GM19463 (cell line): ENCODE data around the gene TSPAN32.

Experiments
- ATAC-seq: cut with Tn5 transposase; IDR thresholded peaks from one replicate; pipeline ENCODE4 v1.9.1; 2021; ENCODE audit warnings: mild to moderate bottlenecking, moderate library complexity; ENCODE audit not compliant: unreplicated experiment

The TSPAN32 gene

DNA sequence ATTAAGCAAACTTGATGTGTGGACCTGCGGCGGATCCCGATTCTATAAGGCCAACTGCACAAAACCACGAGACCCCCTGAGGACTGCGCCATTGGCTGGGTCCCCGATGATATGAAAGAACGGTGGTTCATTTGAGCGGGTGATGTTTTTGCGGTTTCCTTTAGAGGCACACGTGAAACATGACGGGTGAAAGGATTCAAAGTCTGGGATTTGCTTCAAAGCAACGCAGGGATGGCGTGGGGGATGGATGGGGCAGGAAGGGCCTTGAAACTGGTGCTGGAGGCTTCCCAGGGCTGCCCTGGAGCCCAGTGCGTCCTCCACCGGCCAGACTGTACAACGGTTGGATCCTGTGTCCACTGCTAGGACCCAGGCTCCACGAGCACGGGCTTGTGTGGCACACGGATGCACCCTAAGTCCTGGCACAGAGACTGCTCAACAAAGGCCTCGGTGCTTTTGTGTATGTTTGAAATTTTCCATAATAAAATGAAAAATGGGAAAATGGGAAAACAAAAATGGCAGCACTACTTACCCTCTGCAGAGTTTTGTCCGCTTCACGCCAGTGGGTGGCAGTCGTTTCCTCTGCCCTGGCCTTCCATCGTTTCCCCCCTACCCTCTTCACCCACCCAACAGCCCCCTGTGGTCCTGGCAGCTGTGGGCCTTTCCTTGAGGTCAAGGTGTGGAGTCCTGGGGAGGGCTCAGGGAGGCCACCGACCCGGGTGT is 35.1 kb upstream of the TSPAN32 start:
- ATAC-seq, result no peak

DNA sequence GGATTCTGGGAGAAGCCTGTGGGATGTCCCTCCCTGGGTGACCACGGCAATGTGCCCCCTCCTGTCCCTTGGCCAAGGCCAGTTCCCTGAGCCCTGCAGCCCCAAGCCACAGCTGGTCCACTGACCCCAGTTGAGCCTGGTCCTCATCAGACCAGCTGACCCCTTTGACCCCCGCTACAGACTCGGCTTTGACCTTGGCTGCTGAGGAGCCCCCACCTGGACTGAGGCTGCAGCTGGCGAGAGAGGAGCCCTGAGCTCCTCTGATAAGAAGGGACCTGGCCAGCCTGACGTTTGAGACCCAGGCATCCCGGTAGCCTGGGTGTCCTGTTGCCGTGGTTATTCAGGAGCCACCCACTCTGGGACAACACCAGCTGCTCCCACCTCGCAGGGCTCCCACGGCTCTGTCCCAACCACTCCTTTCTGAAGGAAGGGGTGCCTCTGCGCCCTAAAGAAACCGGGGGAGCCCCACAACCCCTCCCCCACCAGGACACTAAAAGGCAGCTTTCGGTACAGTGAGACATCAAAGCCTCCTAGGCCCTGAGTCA is 34.4 kb upstream of the TSPAN32 start:
- ATAC-seq, result no peak

DNA sequence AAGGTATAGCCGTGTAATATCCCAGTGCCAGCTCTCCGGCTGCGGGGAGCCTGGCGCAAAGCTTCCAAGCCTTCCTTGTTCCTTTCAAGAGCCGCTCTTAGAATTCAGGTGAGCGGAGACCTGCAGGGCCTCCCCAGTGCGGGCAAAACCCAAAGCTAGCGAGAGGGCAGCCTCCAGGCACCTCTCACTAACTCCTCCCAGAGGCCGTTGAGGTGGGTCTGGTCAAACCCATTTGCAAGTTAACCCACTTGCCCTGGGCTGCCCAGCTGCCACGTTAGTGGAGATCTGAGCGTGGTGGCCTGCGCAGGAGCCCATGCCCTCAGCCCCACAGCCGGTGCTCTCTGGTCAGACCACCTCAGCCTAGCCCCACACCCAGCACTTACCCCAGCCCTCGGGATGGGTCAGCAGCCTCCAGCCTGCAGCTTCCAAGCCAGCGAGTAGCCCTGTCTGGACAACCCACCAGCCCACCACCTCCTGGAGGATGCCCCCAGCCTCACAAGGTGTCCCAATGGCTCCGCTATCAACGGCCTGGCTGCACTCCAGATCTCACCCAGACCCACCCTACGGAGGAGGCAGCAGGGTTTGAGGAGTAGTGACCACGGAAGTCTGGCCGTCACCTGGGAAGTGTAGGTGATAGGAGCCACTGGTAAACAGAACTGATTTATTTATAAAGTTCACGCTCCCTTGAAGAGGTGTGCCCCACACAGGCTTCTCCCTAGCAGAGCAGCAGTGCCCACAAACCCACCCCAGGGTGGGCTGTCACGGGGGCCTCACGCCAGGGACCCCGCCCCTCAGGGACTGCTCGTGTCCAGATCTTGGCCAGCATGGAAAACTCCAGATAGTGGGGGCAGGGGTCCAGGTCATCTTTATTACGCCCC is 33.7 kb upstream of the TSPAN32 start:
- ATAC-seq, result no peak

DNA sequence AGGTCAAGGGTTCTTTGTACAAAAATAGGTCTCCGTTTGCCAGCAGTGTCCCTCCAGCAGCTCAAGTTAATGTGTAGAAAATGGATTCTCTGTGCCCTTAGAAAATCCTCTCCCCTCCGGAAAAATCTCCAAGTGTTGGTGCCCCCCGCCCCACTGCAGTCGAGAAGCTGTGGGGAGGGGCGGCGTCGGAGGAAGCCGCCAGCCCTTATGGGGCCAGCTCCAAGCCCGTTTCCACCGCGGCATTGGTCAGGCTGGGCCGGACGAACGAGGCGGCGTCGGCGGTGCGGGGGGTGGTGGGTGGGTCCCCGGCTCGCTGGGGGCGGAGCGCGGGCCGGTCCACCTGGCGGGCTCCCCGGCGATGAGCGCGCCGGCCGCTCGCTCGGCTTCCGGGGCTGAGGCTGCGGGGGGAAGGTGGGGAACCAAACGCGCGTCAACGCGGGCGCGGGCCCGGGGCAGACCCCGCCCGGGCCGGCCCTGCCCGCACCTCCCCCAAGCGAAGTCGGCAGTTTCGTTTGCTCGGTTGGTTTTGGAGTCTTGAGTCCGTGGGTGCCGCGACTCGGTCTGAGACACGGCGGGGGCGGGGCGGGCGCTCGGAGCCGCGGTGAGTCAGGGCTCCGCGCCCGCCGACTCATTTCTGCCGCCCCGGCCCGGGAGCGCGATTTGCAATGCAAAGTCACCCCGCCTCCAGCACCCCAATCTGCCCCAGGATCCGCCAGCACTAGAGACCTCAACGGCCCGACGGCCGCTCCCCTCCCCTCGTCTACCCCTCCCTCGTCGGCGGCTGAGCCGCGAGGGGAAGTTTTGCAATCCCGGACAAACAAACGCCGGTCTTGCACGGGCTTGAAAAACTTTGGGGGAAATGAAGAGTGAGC is 32.8 kb upstream of the TSPAN32 start:
- ATAC-seq, result no peak

DNA sequence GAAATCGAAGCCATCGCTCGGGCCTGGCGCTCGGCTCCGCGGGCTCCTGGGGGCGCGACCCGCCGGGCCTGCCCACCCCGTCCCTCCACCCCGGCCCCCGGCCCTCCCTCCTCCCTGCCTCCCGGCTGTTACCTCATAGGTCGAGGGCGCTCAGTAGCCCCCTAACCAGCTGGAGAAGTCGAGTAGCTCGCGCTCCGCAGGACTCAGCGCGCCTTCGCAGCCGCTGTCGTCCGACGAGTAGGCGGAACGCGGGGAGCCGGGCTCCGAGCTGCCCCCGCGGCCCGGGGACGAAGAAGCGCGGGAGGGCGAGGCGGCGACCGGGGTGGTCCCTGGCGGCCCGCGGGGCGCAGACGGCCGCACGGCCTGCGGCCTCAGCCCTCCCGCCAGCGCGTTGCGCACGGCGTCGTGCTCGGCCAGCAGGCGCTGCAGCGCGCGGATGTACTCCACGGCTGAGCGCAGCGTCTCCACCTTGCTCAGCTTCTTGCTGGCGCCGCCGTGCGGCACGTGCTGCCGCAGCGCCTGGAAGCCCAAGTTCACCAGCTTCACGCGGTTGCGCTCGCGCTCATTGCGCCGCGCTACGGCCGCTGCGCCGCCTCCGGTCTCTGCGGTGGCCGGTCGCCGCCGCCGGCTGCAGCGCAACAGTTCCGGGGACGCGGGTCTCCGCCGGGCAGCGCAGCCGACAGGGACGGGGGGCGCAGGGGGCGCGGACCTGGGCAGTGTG is 32.1 kb upstream of the TSPAN32 start:
- ATAC-seq, result no peak

DNA sequence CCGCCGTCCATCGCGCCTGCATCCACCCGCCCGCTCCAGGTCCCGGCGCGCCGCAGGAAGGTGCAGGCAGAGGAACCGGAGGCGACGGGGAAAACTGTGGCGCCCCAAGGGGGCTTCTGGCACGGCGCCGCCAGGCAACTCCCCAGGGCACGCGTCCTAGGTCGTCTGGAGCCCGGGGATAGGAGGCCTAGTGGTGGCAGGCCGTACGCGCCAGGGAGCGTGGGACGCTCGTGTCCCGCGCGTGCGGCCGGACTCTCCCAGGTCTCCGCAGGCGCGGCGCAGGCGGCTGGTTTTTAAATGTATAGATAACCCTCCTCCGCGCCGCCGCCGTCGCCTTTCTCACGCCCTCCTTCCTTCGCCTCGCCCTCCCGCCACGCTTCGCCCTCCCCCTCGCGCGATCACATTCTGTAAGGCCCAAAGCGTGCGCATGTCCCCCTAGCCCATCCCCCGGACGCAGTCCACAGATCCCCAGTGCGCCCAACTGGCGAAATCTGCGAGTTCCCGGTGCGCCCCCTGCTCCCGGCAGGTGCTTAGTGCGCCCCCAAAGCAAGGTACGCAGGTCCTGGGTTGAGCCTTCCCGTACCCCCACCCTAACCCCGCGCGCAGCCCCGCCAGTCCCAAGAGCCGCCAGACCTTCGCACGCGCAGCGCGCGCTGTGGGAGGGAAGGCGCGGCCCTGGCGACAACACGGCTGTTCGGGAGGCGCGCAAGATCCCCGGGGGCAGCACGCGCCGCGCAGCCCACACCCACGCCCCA is 31.3 kb upstream of the TSPAN32 start, which contains the start of gene ASCL2:
ASCL2 (minus strand) TSS at position 267 of the 755 bp plus-strand sequence; CDS start at position 11, 256 bp downstream.
- ATAC-seq, result no peak

DNA sequence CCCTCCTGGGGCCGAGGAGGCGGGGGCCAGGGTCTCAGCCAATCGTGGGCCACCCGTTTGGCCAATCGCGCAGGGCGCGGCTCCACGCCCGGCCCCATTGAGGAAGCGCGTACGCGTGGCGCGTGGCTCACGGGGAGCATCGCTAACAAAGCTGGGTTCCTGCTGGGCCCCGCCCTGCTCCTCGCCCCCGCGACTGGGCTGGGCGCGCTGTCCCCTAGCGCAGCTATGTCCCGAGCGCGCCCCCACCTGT is 30.8 kb upstream of the TSPAN32 start:
- ATAC-seq, result no peak

DNA sequence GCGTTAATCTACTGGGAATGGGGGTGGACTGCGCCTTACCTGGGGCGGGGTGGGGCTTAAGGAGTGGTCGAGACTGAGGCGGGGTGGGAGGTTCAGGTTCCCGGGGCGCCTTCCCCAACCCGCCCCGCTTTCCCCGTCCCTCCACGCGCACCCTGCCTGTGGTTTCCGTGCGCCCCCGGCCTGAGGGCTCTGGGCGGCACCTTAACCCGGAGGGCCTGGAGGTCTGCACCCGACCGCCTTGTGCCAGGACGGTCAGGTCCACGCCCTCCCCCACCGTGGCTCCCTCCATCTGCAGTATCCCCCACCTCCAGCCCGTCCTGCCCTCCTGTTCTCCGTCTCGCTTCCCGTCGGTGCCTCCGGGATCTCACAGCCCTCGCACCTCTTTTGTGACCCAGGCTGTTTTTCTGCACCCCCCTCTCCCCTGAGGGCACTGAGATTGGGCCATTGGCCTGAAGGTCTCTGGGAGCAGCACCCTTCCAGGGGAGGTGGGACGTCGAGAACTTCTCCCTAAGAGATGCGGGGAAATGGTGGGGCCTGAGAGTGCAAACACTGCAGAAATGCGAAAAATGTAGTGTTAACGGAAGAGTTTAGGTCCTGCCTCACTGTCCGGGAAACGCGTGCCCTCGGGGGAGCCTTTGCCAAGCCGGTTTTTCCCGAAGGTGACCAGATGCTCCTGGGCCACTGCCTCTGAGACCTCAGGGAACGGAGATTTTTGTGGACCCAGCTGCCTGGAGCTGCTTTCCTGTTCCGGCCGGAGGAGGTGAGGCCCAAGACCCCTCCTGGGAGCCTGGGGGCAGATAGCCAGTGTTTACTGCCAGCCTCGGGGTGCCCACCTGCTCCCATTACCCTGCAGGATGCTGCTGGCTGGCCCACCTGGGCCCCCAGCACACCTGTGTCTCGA is 30.2 kb upstream of the TSPAN32 start:
- no peak for ATAC-seq

DNA sequence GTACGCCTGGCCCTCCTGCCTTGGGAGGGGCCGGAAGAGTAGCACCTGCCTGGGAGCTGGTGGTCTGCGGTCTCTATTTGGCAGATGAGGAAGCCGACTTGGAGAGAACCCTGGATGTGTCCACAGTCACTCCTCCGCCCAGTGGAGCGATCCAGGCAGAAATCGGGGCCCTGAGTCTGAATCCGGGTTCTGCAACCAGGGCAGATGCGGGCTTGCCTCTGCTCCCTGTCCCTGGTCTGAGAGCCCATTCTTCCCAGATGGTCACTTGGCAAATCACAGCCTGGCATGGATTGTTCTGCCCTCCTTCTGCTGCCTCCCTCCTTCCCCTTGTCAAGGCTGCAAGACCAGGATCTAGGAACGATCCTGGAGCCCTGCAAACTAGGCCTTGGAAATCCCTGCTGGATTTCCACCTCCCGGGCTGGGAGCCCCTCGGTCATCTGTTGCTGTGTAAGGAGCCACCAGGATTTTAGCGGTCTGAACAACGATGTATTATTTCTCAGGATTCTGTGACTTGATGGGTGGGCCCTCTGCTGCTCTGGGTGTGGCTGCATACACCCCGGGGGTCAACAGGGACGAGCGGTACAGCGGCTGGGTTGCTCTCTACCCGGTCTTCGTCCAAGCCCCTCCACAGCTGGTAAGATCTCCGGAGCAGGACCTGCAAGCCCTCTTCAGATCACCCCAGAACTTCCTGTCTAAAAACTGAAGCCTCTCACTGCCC is 29.4 kb upstream of the TSPAN32 start:
- no peak for ATAC-seq

DNA sequence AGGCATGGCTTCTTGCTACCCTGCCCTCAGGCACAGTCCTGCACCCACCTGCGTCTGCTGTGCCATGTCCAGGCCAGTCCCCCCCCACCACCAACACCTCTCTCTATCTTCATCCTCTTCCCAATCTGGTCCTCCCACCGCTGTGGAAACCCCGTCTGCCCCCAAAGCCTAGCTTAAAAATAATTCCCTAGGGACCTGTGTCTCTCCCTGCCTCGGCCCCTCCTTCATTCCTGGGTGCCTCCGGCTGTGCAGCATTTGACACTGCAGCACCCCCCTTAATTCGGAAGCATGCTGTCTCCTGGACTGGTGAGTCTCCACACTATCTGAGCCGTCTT is 28.9 kb upstream of the TSPAN32 start:
- no peak for ATAC-seq

DNA sequence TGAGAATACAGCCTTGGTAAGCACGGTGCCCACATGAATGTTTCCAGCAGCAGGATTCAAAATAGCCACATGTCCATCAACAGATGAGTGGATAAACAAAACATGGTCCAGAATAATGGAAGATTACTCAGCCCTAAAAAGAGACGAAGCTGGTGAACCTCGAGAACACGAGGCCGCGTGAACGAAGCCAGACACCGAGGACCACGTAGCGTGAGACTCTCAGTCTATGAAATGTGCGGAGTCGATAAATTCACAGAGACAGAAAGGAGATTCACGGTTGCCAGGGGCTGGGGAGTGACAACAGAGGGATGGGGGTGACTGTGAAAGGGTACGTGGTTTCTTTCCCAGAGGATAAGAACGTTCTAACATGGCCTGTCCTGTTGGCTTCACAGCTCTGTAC is 28.5 kb upstream of the TSPAN32 start:
- ATAC-seq, result no peak

DNA sequence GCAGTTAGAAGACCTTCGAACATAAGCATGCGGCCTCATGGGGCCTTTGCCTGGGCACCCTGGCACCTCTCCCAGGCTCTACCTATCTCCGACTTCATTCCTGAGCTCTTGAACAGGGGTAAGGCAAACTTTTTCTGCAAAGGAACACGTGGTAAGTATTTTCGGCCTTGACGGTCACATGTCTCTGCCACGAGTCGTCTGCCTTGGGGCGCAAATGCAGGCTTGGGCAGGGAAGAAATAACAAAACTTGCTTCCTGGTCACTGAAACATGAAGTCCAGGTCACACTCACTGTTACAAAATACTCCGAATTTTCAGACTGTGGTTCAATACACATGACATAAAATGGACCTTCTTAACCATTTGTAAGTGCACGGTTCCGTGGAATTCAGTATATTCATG is 28.0 kb upstream of the TSPAN32 start:
- no peak for ATAC-seq

DNA sequence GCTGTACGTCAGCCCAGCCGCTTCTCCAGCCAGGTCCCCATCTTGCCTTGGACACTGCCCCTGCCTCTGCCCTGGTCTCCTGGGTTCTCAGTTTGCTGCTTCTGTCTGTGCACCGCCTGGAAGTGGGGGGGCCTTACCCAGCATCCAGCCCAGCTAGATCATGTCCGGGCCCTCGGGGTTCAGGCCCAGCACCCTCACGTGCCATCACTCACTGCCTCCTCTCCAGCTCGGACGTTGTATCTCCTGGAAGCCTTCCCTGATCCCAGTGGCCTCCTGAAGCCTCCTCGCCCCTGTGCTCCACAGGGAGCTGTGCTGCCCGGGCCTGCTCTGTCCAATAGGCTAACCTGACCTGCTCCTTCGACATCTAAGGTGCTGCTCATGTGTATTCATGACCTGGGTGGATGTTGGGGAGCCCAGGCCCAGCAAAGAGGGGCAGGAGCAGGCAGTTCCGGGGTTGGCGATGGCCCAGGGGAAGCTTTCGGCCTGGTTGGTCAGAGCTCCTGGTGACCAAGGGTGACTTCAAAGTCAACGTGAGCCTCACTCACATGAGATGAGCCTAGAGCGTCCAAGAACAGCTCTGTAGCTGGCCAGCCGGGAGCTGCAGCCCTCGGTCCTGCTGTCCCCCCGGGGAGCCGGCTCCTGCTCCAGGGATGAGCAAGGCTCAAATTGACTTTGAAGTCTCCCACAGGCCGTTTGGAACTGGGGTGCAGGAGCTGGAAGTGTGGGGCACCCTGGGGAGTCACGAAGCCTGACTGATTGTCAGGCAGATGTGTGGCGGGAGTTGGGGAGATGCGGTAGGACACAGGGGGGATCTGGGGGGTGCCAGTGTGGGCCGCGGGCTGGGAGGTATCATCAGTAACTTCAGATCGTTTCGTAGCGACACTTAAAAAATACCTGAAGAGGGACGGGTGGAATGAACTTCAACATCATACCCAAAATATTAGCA is 26.2 kb upstream of the TSPAN32 start:
- no peak for ATAC-seq

DNA sequence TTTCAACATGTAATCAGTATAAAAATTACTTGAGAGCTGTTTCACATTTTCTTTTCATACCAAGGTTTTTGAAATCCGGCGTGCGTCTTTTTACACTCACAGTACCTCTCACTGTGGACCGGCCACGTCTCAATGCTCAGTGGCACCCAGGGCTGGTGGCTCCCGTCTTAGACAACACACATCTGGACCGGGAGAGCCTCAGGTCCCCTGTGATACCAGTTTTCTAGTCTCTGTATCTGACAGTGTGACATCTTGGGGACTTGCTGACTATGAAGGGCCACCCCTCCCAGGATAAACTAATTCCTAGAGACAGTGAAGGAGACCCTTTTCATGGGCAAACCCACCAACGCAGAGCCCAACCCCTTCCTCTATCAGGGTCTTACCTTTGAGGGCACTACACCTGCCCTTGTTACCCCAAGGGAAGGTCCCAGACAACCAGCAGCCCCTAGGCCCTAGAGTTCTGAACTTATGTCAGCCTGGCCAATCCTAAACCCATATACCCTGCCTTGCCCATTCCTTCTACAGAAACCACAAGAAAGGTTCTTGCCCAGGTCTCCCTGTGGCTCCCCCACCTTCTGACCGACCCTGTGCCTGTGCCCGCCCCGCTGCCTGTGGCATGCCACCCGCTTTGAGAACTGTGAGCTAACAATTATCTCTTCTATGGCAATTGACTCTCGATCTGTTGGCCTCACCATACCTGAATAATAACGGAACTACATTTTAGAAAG is 25.4 kb upstream of the TSPAN32 start:
- no peak for ATAC-seq

DNA sequence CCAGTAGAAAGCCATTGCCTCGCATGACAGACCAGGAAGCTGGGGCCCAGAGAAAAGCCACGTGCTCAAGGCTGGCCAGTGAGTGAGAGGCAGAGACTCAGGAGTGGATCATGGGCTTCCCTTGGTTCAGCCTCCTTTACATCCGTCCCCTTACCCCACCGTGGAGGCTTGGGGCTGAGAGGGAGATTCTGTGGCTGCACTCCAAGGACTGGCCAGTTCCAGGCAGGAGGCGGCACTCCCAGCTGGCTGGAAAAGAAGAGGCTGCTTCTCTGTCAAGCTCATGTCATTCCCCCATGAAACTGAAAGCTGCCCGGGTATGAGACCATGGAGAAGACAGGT is 24.8 kb upstream of the TSPAN32 start:
- no peak for ATAC-seq

DNA sequence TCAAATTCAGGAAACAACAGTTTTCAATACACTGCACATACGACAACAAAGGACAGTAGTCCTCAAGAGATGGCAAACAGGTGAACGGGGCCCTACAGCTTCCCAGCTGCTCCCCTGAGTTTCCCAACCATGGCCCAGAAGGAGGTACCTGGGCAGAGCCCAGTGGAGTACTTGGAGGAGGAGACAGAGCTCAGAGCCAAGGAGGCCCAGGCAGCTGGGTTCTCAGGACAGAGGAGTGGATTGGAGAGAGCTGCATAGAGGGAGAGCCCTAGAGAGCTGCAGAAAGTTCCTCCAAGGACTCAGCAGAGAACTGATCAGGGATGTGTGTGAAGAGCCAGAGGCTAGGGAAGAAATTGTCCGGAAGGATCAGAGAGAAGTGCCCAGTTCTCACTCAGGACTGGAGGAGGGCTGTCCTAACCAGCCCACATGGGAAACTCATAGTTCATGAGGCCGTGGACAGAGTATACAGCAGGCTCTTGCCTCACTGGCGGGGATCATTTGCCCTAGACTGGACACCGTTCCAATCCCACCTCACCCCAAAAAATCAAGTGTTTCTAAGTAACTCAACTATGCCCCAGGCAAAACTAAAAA is 23.8 kb upstream of the TSPAN32 start:
- no peak for ATAC-seq
